Stimulated activated CD8-positive, alpha-beta memory T cell treated with anti-CD3 and anti-CD28 coated beads, Interleukin-4, amount 100 ng/mL, for 1 hour (primary cell): ENCODE measurements around the gene SSBP3.
"Not testable (repeated sequence)": the region's sequence is repeated elsewhere in the genome, so short reads cannot be mapped to it uniquely, and the experiment has no call there.

Experiments
- DNase-seq, 2 donors: peaks; one replicate each; pipeline ENCODE4 v3.0.0-alpha.2; 2020; ENCODE audit warnings: low read depth in 2 of 2, low spot score in 1 of 2

The SSBP3 gene

DNA sequence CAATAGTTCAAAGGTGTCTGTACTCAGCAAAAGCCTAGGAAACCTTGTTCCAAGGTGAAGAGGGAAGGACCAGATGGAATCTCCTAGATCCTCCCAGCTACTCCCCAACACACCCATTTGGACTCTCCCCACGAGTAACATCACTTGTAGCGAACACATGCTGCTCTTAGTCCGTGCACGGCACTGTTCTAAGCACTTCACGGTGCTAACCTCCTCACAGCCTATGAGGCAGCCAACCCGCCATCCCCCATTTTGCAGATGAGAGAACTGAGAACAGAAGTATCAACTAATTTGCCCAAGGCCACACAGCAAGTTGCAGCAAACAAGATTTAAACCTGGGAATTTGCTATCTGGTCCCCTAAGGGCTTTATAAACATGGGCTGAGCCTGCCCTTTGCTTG is 182.0 kb downstream of the SSBP3 start:
- no peak for DNase-seq

DNA sequence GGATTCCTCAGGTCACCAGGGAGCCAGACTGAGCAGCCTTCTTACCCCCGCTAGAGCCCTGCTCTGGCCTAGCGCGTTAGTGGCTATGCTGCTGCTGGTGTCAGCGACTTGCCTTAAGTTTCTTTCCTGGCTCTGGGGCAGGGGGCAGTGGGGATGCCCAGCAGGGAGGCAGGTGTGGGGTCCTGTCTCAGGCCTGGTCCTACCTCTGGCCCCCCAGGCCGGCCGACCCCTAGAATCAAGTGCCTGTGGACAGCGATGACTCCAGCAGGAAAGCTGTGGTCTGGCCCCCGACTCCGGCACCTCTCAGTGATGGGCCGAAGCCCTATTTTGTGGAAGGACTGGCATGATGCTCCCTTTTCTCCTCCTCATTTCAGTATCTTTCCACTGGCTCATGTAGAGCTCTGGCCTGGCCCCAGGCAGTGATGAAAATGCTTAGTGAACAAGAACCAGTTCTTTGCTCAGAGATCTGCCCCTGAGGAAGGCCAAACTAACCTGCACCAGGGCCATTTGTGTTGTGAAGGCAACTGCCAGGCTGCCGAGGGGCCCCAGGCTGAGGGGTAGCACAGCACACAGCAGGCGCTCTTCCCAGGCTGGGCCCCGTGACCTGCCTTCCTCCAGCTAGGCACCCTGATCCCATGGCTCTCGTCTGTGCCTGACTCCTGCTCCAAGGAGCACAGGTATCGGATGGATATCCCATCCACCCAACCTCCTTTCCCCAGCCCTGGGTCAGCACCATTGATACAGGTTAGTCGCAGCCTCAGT is 182.6 kb downstream of the SSBP3 start:
- DNase-seq = no peak

DNA sequence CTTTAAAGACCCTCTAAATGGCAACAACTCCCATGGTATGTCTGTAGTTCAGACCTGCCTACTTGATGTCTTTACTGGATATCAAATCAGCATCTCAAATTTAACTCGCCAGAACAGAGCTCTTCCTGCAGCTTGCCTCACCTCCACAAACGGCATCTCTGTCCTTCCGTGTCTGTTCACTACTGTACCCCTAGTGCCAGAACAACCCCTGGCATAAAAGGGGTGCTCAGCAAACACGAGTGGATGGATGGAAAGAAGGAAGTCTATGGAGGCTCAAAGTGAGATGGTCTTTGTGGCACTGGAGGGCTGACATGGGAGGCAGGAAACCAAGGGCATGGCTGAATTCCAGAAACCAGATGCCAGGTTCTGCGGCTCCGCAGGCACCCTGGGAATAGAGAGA is 183.5 kb downstream of the SSBP3 start:
- no peak for DNase-seq

DNA sequence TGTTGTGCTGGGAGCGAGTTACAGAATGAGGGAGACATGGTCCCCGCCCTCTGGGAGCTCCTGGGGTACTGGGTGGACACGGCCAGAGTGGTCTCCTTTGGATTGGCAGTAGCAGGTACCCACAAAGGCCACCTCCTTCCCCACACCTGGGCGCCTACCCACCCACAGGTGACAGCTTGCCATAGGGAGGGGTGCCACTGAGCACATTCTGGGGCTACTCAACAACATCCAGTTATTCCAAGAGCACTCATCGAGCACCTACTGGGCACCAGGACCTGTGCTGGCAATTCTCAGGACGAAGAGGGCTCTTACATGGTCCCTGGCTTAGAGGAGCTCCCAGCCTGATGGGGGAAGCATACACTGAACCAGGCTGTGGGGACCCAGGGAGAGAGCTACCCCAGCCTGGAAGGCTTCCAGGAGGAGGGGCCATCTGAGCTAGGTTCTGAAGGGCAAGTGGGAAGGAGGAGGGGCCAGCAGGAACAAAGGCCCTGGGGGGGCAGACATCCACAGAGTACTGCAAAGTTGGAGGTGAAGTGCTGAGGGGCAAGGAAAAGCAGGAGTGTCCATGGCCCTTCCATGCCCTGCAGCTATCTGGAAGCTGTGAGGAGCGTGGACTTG is 184.2 kb downstream of the SSBP3 start:
- no peak for DNase-seq

DNA sequence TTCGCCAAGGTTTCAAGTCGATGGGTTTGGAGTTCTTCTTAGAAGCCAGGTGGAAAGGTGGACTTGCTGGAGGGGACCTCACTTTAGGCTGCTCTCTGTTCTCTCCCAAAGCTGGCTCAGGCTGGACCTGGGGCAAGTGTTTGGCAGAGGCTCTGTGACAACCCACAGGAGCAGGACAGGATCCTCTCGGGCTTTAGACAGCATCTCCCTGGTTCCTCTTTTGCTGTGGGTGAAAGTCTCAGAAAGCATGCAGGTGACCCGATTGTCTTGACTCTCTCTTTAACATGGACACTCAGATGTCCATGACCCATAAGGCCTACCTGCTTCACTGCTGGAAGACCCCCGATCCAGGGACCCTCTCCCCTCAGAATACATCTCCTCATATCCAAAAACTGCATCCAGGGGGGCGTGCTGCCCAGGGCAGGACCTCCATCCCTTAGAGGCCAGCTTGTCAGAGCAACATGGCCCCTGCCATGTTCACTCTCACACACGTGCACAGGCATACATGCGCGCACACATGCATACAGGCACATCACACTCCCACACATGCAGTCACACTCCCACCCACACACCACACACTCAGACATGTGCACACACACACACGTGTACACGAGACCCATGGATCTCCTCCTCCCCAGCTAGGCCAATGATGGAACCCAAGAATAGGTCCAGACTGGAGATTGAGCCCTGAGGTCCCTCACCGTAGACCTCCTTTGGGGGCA is 184.9 kb downstream of the SSBP3 start:
- no peak for DNase-seq

DNA sequence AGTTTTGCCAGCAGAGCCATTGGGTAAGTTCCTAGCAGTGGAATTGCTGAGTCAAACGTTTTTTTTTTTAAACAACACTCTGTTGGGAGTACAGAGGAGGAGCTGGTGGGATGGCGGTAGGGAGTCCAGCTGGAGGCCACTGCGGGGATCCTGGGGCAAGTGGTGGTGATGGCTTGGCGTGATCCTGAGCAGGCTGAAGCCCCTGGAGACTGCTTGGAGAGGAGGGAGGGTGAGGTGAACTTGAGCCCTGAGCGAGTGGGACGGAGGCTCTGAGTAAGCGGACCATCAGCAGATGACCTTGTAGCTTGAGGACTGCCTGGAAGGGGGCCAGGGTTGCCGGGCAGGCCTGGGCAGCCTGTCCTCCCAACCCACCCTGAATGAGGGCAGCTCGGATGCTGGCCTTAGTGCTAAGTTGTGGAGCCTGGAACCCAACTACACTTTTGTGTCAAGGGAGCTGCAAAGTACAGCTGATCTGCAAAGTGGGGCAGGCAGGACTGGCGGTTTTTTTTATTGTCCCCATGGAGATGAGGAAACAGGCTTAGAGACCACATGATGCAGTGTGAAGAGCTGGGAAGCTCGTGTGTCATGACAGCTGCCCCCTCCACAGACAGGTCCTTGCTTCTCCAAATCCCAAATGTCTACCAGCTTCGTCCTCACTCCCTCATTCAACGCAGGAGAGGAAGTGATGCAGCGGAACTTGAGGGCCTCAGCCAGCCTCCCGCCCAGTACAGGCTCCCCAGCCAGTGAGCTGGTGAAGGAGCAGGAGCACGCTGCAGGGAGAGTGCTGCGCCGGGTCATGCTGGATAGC is 186.0 kb downstream of the SSBP3 start:
- DNase-seq = no peak

DNA sequence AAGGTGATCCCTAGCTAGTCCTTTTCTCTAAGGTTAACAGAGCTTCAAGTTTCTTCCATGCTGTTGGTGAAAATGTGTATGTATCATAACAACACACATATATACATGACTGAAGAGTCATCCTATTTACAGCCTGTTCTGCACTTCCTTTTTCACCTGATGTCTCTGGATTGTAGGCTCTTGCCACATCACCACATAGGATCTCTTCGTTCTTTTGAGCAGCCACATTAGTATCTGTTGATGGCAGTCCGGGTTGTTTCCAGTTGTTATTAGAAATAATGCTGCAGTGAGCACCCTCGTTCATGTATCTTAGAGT is 186.5 kb downstream of the SSBP3 start:
- no peak for DNase-seq

DNA sequence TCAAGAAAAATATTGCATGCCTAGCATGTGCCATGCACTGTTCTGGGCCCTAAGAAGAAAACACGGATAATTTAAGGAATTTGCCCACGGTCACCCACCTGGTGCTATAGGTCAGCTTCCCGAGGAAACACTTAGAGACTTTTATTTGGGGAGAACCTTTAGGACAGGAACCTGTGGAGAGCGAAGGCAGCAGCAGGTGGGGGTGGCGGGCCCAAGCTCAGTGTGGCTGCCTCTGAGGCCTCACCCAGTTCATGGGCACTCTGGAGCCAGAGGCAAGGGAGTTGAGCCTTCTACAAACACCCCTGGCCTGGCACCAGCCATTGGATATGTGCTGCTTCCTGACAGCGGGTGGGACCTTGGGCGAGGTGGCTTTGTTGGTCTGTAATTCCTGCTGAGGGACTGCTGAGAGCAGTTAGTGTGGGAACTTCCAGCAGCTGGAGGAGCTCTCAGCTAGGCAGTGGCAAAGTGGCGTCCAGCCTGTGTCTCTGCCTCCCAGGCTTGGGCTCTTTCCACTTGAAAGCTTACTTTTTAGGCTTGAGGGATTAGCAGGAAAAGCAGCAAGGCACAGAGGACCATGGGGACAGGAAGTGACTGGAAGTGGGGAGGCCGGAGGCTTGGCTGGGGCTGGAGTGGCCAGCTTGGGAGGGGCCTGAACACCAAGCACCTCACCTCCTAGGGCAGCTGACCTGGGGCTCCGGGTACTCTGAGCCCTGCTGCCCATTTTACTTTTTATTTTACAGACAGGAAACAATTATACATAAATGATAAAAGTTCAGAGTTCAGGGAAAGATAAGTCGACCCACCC is 187.1 kb downstream of the SSBP3 start:
- no peak for DNase-seq

DNA sequence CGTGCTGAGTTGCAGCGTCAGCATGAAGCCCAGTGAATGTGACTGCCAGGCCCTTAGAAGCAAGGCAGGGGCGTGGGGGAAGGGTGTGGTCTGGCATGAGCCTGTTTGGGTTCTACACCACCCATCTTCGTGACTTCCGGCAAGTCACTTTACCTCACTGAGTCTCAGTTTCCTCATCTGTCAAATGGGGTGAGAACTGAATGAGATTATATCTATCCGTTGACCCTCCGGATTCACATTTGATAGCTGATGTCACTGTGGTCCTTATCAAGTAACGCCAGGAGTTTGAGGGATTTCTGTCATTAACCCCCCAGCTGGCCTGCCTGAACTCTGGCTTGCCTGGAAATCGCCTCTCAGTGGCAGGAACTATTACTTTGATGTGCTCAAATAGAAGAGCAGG is 190.7 kb downstream of the SSBP3 start:
- DNase-seq = no peak

DNA sequence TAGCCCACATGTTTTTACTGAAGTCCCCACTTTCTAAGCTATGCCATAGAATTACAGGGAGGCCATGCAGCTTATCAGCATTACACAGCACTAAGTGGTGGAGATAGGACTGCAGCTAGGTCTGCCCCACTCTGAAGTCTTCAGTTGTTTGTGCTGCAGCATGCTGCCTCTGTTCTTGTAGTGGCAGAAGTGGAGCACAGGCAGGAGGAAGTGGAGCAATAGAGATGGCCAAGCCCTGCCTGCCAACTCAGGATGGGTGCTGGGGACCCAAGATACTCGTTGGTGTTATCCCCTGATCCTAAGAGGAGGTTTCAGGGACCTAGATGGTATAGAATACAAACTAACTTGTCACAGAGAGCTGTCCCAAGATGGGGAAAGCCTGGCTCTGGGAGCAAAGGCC is 193.3 kb downstream of the SSBP3 start:
- DNase-seq = no peak

DNA sequence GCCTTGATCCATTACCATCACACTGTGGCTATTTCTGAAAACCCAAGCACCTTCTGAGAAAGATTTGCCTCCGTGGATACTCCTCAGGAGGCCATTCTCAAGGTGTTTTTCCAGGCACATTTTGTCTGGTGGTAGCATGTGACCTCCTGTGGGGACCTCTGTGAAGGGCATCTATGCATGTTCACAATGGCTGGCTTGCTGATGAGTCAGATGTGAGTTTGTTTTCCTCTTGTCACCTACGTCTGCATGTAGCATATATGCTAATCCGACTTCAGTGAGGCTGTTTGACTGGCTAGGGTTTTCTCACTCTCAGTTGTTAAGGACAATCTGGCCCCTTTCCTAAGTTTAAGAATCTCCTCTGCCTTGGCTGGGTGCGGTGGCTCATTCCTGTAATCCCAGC is 198.3 kb downstream of the SSBP3 start:
- not testable (repeated sequence) for DNase-seq

DNA sequence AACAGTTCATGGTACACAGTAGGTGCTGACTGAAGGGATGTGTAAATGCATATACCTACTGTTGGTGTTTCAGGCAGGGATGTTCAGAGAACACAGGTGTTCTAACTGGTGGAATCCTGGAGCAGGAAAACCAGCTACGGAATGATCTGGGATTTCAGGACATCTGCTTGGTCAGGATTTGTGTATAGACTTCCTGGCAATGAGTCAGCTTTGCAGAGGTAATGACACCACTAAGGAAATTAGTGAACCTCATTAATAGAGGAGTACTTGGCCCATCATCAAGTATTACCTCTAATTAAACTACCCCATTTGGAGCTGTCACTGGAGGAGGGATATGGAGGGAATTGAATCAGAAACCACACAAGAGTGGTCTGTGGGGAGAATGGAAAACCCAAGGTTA is 198.9 kb downstream of the SSBP3 start:
- DNase-seq = no peak

DNA sequence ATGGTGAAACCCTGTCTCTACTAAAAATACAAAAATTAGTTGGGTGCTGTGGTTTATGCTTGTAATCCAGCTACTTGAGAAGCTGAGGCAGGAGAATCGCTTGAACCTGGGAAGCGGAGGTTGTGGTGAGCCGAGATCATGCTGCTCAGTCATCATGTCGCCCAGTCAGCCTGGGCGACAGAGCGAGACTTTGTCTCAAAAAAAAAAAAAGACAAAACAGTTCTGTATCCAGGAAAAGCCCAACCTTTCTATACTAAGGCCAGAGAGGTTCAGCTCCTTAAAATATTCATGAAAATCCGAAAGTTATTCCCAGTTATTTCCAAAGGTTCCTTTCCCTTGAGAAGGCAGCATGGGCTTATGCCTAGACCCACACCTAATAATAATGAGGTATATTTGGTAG is 202.0 kb downstream of the SSBP3 start:
- no peak for DNase-seq

DNA sequence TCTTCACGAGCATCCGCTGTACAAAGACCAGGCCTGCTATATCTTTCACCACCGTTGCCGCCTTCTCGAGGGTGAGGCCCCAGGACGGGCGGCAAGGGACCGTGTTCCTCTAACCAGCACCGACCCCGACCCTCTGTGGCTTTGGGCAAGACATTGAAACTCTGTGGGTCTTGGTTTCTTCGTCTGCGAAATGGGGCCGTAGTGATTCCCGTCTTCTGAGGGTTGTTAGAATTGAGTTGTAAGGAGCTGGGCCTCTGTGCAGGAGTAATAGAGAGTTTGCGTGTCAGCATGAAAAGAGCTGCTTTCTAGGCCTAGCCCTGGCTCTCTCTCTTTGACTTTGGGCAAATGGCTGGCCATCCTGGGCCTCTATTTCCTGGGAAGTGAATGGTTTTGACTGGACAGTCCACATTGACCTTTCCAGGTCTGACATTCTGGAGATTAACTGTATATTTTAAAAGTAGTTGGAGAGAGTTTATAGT is 205.6 kb downstream of the SSBP3 start:
- no peak for DNase-seq

DNA sequence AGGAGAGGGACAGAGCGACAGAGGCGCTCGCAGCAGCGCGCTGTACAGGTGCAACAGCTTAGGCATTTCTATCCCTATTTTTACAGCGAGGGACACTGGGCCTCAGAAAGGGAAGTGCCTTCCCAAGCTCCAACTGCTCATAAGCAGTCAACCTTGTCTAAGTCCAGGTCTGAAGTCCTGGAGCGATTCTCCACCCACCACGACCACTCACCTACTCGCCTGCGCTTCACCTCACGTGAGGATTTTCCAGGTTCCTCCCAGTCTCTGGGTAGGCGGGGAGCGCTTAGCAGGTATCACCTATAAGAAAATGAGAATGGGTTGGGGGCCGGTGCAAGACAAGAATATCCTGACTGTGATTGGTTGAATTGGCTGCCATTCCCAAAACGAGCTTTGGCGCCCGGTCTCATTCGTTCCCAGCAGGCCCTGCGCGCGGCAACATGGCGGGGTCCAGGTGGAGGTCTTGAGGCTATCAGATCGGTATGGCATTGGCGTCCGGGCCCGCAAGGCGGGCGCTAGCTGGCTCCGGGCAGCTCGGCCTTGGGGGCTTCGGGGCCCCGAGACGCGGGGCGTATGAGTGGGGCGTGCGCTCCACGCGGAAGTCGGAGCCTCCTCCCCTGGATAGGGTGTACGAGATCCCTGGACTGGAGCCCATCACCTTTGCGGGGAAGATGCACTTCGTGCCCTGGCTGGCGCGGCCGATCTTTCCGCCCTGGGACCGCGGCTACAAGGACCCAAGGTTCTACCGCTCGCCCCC is 206.3 kb downstream of the SSBP3 start, which contains the start of the genes CYB5RL and MRPL37:
Gene CYB5RL (minus strand): TSS at position 266 of the 754 bp plus-strand sequence. CDS start 4,414 bp downstream, outside the sequence.
Gene MRPL37 (plus strand): TSS at position 403 of the 754 bp plus-strand sequence. CDS start 77 bp downstream, at position 480.
- DNase-seq = peak; percentile 50 to 74

DNA sequence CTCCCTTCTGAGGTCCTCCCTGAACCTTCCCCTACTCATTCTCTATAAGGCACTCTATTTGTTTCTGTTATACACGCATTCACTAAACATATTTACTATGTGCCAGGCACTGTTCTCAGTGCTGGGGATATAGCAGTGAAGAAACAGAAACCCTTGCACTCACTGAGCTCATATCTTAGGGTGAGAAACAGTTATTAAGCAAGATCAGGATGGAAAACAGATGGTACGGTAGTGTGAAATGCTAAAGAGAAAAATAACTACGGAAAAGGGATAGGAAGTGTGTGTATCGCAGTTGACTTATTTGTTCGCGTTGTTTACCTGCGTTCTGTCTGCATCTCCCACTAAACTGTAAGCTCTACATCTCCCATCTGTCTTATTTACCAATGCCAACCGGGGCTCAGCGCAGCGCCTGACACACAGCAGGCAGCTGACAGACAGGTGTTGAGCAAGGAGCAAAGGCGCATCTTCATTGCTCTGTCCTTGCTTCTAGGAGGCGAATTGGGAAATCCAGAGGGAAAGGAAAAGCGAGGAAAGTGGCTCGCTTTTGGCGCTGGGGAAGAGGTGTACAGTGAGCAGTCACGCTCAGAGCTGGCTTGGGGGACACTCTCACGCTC is 206.9 kb downstream of the SSBP3 start:
- no peak for DNase-seq

DNA sequence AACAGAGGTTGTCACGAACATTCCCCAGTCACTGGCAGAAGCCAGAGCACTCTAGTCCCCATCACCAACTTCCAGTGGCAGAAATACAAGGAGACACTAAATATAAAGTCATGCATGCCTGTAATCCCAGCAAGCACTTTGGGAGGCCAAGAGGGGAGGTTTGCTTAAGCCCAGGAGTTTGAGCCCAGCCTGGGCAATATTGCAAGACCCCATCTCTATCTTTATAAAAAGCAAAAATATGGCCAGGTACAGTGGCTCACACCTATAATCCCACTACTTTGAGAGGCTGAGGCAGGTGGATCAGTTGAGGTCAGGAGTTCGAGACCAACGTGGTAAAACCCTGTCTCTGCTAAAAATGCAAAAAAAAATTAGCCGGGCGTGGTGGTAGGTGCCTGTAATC is 212.7 kb downstream of the SSBP3 start:
- DNase-seq = no peak

DNA sequence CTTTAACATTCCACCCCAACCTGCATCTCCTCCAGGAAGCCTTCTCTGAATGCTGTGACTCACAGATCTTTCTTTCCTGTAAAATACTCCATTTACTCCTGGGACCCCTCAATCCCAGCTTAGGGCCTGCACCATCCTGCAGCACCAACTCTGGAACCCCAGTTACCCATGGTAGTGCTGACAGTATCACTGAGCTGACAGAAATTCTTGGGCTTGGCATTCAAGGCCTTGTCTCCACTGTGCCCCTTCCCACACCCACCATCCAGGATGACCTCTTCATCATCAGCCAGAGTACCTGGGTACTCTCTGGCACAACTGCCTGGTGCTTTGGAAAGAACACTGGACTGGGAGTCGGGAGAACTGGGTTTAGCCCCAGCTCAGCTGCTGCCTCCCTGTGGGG is 214.7 kb downstream of the SSBP3 start:
- DNase-seq = no peak

DNA sequence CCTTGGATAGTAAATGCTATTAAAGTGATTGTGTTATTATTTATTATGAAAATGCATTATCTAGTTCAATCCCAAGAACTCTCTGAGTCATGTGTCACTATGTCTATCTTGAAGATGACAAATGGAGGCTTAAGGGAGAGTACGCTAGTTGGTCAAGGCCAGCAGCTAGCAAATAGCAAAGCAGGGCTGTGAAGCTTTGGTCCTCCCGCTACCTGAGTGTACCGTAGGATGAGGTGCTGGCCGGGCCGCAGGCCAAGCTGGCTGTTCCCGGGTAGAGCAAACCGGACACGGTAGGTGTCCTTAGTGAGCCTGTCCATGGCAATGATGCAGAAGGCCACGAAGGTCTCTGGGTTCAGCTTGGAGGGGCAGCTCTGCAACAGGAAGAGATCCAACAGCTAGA is 215.7 kb downstream of the SSBP3 start:
- DNase-seq = no peak
